ENCODE results near the gene TSPAN5.

Gene TSPAN5

GRCh38 chr4:98618680-98619079 lies 39.7 kb downstream of the TSPAN5 start:
- no peak for DNase-seq (ENCODE audit: low read depth in 2 of 2)

- no peak for DNase-seq (ENCODE audit: low read depth in 2 of 2)
Observed at GRCh38 chr4:98617358-98618047, 40.9 kb downstream of the TSPAN5 start.

GRCh38 chr4:98615991-98616390 lies 42.4 kb downstream of the TSPAN5 start:
- DNase-seq (ENCODE audit: low read depth in 2 of 2) = no peak

GRCh38 chr4:98614662-98615061 lies 43.7 kb downstream of the TSPAN5 start:
- no peak for DNase-seq (ENCODE audit: low read depth in 2 of 2)

GRCh38 chr4:98614094-98614493 lies 44.3 kb downstream of the TSPAN5 start:
- DNase-seq (ENCODE audit: low read depth in 2 of 2) = no peak

GRCh38 chr4:98613453-98614075 lies 44.8 kb downstream of the TSPAN5 start:
- DNase-seq (ENCODE audit: low read depth in 2 of 2) = no peak

- no peak for DNase-seq (ENCODE audit: low read depth in 2 of 2)
Observed at GRCh38 chr4:98612318-98613250, 45.8 kb downstream of the TSPAN5 start.

GRCh38 chr4:98611677-98612317 lies 46.6 kb downstream of the TSPAN5 start:
- no peak for DNase-seq (ENCODE audit: low read depth in 2 of 2)

- DNase-seq (ENCODE audit: low read depth in 2 of 2) = no peak
Observed at GRCh38 chr4:98610926-98611676, 47.3 kb downstream of the TSPAN5 start.

- DNase-seq (ENCODE audit: low read depth in 2 of 2) = no peak
Observed at GRCh38 chr4:98610431-98610830, 48.0 kb downstream of the TSPAN5 start.

- no peak for DNase-seq (ENCODE audit: low read depth in 2 of 2)
Observed at GRCh38 chr4:98609934-98610333, 48.5 kb downstream of the TSPAN5 start.

- DNase-seq (ENCODE audit: low read depth in 2 of 2) = no peak
Observed at GRCh38 chr4:98608356-98608755, 50.1 kb downstream of the TSPAN5 start.

- DNase-seq (ENCODE audit: low read depth in 2 of 2) = no peak
Observed at GRCh38 chr4:98606894-98607293, 51.5 kb downstream of the TSPAN5 start.

GRCh38 chr4:98605216-98605615 lies 53.2 kb downstream of the TSPAN5 start:
- DNase-seq (ENCODE audit: low read depth in 2 of 2) = no peak

- DNase-seq (ENCODE audit: low read depth in 2 of 2) = no peak
Observed at GRCh38 chr4:98604723-98605122, 53.7 kb downstream of the TSPAN5 start.

- DNase-seq (ENCODE audit: low read depth in 2 of 2) = no peak
Observed at GRCh38 chr4:98603683-98604521, 54.5 kb downstream of the TSPAN5 start.

- DNase-seq (ENCODE audit: low read depth in 2 of 2) = no peak
Observed at GRCh38 chr4:98602270-98602669, 56.1 kb downstream of the TSPAN5 start.

- no peak for DNase-seq (ENCODE audit: low read depth in 2 of 2)
Observed at GRCh38 chr4:98601708-98602107, 56.7 kb downstream of the TSPAN5 start.

- no peak for DNase-seq (ENCODE audit: low read depth in 2 of 2)
Observed at GRCh38 chr4:98599617-98600205, 58.7 kb downstream of the TSPAN5 start.

GRCh38 chr4:98586962-98587354 lies 71.5 kb downstream of the TSPAN5 start:
- no peak for DNase-seq (ENCODE audit: low read depth in 2 of 2)

All from activated CD8-positive, alpha-beta memory T cell treated with anti-CD3 and anti-CD28 coated beads for 4 hours (primary cell).